SW 1271 (cell line): ENCODE measurements around the gene FILIP1L.

Experiments used
- DNase-seq, 2 experiments: peaks; one replicate each; lab custom pipeline; 2025; lab: John Stamatoyannopoulos, UW

FILIP1L gene

GRCh38 chr3:100125161-100125938 lies 11.0 kb upstream of the FILIP1L start:
- no peak for DNase-seq

- DNase-seq: no peak
Observed at GRCh38 chr3:100124201-100124761, 10.0 kb upstream of the FILIP1L start.

GRCh38 chr3:100123112-100123511 lies 8.8 kb upstream of the FILIP1L start:
- no peak for DNase-seq

- DNase-seq: no peak
Observed at GRCh38 chr3:100122321-100122720, 8.0 kb upstream of the FILIP1L start.

GRCh38 chr3:100120693-100121092 lies 6.4 kb upstream of the FILIP1L start:
- DNase-seq: no peak

- no peak for DNase-seq
Observed at GRCh38 chr3:100120012-100120411, 5.7 kb upstream of the FILIP1L start.

GRCh38 chr3:100117093-100117492 lies 2.8 kb upstream of the FILIP1L start:
- no peak for DNase-seq

GRCh38 chr3:100113723-100114412 lies 433 bp downstream of the FILIP1L start:
- DNase-seq: no peak

GRCh38 chr3:100111728-100112127 lies 2.6 kb downstream of the FILIP1L start:
- no peak for DNase-seq

- DNase-seq: no peak
Observed at GRCh38 chr3:100110162-100110561, 4.1 kb downstream of the FILIP1L start.

GRCh38 chr3:100108464-100109079 lies 5.7 kb downstream of the FILIP1L start:
- DNase-seq: no peak

GRCh38 chr3:100107221-100107814 lies 7.0 kb downstream of the FILIP1L start:
- DNase-seq: no peak

GRCh38 chr3:100106531-100107141 lies 7.7 kb downstream of the FILIP1L start:
- no peak for DNase-seq

- DNase-seq: no peak
Observed at GRCh38 chr3:100106094-100106493, 8.2 kb downstream of the FILIP1L start.

- DNase-seq: no peak
Observed at GRCh38 chr3:100105501-100105900, 8.8 kb downstream of the FILIP1L start.

- DNase-seq: no peak
Observed at GRCh38 chr3:100104817-100105413, 9.4 kb downstream of the FILIP1L start.

GRCh38 chr3:100104442-100104798 lies 9.9 kb downstream of the FILIP1L start:
- no peak for DNase-seq

GRCh38 chr3:100103558-100104441 lies 10.5 kb downstream of the FILIP1L start:
- no peak for DNase-seq

- DNase-seq: no peak
Observed at GRCh38 chr3:100102757-100103156, 11.5 kb downstream of the FILIP1L start.

- DNase-seq: no peak
Observed at GRCh38 chr3:100100425-100100824, 13.9 kb downstream of the FILIP1L start.

GRCh38 chr3:100099621-100100020 lies 14.7 kb downstream of the FILIP1L start:
- DNase-seq: no peak
